GM18505 (cell line): ENCODE results near the gene POLD3.
"Not testable (repeated sequence)": the region's sequence is repeated elsewhere in the genome, so short reads cannot be mapped to it uniquely, and the experiment has no call there.

Experiments
- ATAC-seq: cut with Tn5 transposase; IDR thresholded peaks from one replicate; pipeline ENCODE4 v1.9.1; 2021; ENCODE audit not compliant: unreplicated experiment
- POLR2A ChIP-seq: IDR thresholded peaks from 4 replicates; pipeline ENCODE4 v1.6.1; 2011; ENCODE audit warnings: borderline replicate concordance; ENCODE audit not compliant: insufficient read depth, insufficient read length; ENCODE audit errors: extremely low read depth

Gene POLD3

DNA sequence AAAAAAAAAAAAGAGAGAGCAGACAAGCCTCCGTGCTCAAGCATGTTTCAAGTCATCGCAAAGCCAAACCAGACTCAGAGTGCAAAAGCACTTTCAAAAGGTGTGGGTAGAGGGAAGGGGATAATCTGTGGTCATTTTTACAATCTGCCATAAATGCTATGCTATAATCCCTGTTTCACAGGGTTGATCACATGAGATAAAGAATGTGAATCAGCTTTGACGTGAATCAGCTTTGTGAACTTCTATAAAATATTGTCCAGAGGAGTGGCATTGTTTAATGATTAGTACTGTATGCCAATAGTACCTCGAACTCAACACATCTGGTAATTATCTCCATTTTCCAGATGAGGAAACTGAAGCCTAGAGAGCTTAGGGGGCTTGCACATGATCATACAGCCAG lies 20.0 kb upstream of the POLD3 start:
- no peak for TF ChIP-seq POLR2A
- no peak for ATAC-seq

DNA sequence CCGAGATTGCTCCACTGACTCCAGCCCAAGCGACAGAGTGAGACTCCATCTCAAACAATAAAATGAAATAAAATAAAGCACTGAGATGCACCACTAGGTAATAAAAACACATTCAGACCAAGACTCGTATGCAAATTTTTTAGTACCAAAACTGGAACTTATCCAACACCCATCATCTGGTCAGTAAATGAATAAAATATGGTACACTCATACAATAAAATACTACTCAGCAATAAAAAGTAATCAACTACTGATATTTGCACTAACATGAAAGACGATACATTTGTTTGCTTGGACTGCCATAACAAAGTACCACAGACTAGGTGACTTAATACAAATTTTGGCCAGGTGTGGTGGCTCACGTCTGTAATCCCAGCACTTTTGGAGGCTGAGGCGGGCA lies 17.8 kb upstream of the POLD3 start:
- TF ChIP-seq POLR2A = no peak
- ATAC-seq = no peak

GRCh38 chr11:74575999-74576398 lies 16.4 kb upstream of the POLD3 start:
- no peak for ATAC-seq
- TF ChIP-seq POLR2A = no peak

- ATAC-seq = no peak
- no peak for TF ChIP-seq POLR2A
These were observed 15.2 kb upstream of the POLD3 start for GRCh38 chr11:74577181-74577580.

DNA sequence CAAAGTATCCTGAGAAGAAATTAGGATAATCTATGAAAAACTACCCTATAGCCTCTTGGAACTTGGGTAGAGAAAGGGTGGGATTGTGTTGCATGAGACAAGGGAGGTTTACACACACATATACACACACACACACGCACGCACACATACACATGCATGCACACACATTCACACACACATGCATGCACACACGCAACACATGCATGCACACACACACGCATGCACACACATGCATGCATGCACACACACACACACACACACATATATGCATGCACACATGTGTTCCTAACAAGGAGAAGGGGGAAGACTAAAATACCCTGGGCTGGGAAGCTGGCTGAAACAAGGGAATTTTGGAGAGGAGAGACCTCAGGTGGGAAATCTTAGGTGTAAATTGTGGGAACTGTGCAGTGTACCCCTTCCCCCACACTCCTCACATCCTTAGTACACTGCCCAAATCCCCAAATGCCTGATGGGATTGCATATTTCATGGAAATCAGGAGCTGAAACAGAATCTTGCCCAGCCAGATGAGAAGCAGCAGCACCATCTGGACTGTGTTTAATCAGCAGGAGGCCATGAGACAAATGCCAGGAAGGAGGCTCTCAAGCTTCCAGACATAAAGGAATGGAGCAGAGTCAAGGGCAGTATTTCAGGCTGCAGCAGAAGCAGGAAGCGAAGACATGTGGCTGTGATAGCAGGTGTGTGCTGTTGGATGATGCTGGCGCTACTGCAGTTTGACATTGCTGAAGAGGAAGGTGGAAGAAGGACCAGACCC lies 14.6 kb upstream of the POLD3 start:
- ATAC-seq = no peak
- no peak for TF ChIP-seq POLR2A

DNA sequence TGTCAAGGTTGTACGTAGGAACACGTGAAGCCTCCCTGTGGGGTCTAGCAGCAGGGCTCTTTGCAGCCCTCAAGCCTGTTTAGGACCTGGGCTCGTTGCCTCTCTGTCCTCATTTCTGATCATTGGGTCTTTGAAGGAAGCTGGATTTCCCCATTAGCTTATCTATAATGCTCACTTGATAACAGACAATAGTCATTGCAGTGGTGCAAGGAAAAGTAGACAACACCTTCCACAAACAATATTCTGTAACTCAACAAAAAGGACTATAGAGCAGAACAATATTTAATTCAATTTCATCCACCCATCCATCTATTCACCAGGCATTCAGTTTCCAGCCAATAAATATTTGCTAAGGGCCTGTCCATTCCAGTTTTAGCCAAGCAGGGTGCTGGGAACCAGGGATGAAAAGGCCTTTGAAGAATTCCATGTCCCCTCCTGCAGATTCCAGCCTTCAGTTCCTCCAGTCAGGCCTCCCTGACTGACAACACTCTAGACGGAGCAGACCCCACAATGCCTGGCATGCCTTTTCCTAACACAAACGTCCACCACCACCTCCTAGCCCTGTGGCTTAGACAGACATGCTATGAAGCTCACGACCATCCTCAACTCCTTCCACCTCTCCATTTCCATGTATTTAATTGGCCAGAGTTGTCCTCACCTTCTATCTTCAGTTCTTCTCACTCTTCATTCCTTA lies 12.7 kb upstream of the POLD3 start:
- ATAC-seq = no peak
- TF ChIP-seq POLR2A = no peak

GRCh38 chr11:74581954-74582547 lies 10.3 kb upstream of the POLD3 start:
- TF ChIP-seq POLR2A = no peak
- no peak for ATAC-seq

- no peak for ATAC-seq
- TF ChIP-seq POLR2A = no peak
These were observed 9.3 kb upstream of the POLD3 start for GRCh38 chr11:74583024-74583624.

- ATAC-seq = not testable (repeated sequence)
These were observed 1.9 kb upstream of the POLD3 start for GRCh38 chr11:74590492-74590891.

DNA sequence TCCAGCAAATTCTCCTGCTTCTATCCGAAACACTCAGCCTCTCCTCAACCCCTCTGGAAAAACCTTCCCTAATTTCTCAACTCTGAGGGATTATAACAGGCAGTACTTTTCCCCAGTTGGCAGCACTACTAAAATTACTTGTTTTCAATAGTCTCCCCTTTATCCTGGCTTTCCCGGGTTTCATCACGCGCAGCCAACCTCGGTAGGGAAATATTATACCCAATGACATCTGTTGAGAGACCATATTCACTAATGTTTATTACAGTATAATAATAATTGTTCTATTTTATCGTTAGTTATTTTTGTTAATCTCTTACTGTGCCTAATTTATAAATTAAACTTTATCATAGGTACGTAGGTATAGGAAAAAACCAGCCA lies 330 bp upstream of the POLD3 start:
- TF ChIP-seq POLR2A = no peak

DNA sequence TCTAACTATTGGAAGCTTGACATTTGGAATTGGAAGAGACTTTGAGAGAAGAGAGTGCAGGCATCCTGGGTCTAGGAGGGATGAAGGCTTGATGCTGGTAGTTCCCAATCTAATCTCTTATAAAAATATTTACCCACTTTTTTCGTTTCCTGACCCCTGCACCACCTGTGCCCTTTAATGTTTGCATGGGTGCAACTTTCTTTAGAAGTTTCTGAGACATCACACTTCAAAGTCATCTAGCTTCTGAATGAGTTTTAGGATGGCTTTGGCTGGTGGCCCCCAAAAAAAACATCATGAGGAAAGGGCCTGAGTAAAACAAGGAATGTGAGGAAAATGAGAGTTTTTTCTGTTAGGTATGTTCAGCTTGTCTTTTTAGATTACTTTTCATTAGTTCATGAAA lies 1.1 kb downstream of the POLD3 start:
- TF ChIP-seq POLR2A = no peak
- no peak for ATAC-seq

More for the DNA sequence above, 330 bp upstream of the POLD3 start:
- no peak for ATAC-seq

- no peak for TF ChIP-seq POLR2A
- ATAC-seq = no peak
These were observed 10.5 kb downstream of the POLD3 start for GRCh38 chr11:74602637-74603556.

- TF ChIP-seq POLR2A = no peak
- ATAC-seq = no peak
These were observed 11.5 kb downstream of the POLD3 start for GRCh38 chr11:74603845-74604244.

DNA sequence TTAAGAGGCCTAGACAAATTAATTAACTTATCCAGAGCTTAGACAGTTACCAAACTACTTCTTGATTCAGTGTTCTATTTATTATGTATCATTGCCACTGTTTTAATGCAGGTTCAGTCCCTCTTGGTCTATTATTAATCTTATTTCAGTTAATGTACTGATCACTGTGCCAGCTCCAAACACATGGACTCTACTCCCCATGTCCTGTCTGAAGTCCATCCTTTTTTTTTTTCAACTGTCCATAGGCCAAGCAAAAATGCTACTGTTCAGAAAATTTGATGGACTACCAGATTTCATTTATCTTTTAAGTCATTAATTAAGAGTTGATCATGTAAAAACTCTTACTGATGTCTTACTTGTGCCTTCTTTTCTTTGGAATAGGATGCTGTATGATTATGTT lies 11.9 kb downstream of the POLD3 start:
- no peak for TF ChIP-seq POLR2A
- no peak for ATAC-seq

DNA sequence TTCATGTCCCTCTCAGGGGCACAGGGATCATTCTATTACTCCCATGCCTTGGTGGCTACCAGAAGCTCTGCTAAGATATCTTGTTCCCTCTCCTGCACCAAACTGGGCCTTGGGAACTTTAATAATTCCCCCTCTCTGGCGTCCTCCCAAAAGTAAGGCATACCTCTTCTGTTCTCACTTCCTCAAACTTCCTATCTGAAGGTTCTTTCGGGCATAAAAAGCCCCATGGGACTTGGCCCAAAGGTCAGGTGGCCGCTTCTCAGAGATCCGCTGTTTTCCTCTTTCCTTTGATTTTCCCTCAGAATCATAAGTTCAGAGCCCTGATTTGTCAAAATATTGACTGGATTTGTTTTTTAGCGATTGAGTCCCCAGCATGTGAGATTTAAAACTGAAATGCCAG lies 13.0 kb downstream of the POLD3 start:
- TF ChIP-seq POLR2A = no peak
- ATAC-seq = no peak
